Tibial nerve (tissue), 3 donors: Measurements from ENCODE around the gene NEDD9.

ENCODE experiments used
- CTCF ChIP-seq, 5 experiments: fragments of 200-600 bp in 3 of 5; fragments of 450-650 bp in 2 of 5; sonication (generic) in 3 of 5; IDR thresholded peaks; one replicate each; pipeline ENCODE4 v1.5.1; 2016 to 2019; ENCODE audit warnings: antibody characterized with exemption in 5 of 5, mild to moderate bottlenecking in 3 of 5, moderate library complexity in 2 of 5
- POLR2A ChIP-seq, 2 donors: fragments of 450-650 bp; IDR thresholded peaks; one replicate each; pipeline ENCODE4 v1.6.1; 2017; ENCODE audit warnings: antibody characterized with exemption in 2 of 2, mild to moderate bottlenecking in 2 of 2, moderate library complexity in 2 of 2

- TF ChIP-seq CTCF (IDR thresholded peaks at IDR 0.05) (no peak), POLR2A (IDR thresholded peaks at IDR 0.05) (no peak)
Measured at GRCh38 chr6:11146117-11146826, 86.2 kb downstream of the NEDD9 start.
